ENCODE data around the gene SMDT1. TPM values are rescaled to one million over a fixed set of nuclear protein-coding genes. Genes with fewer than 3 reads are reported as not detected.

Gene SMDT1
- total RNA-seq, 1 experiment from 2014 or later, result 18.3 TPM

GRCh38 chr22:42074846-42075676 lies 4.4 kb upstream of the SMDT1 start:
- Histone ChIP-seq H3K4me3 (ENCODE audit: low read length) (no peak overlapping the region), H3K27me3 (ENCODE audit: low read length) (no peaks in the 10 kb centered on the region), H4K20me1 (ENCODE audit: low read length) (no peaks in the 10 kb centered on the region), H3K9ac (ENCODE audit: low read length) (no peak overlapping the region), H3K79me2 (ENCODE audit: low read length) (peaks cover 2% of the 10 kb centered on the region), H3K4me1 (ENCODE audit: insufficient read depth, low read length) (peaks cover 12% of the 10 kb centered on the region), H3F3A (ENCODE audit: low read length, unreplicated experiment) (no peaks in the 10 kb centered on the region), H3K36me3 (ENCODE audit: low read depth, low read length) (no peaks in the 10 kb centered on the region), H3K9me2 (replicated peaks; ENCODE audit: low read length) (no peaks in the 10 kb centered on the region), H3K9me3 (ENCODE audit: low read length) (no peaks in the 10 kb centered on the region), H3K27ac (ENCODE audit: low read length) (no peak overlapping the region), H2AFZ (ENCODE audit: low read length) (no peak overlapping the region), H3K4me2 (ENCODE audit: low read length) (no peak overlapping the region)
- no TSS peak for BruUV-seq (replicated peaks)
- TF ChIP-seq EZH2phosphoT487 (IDR thresholded peaks at IDR 0.05; ENCODE audit: borderline replicate concordance, low read length), result no peak
- no peak for TF ChIP-seq EZH2 (IDR thresholded peaks at IDR 0.05; ENCODE audit: low read length, unreplicated experiment)
- no peak for TF ChIP-seq CTCF (conservative IDR thresholded peaks at IDR 0.05; ENCODE audit: low read depth, low read length)
- ChIA-PET CTCF (no interaction called here), POLR2A (ENCODE audit: unreplicated experiment) (no interaction called here)
- intact Hi-C loops (cut with micrococcal nuclease), result no loop called here
- no peak for ATAC-seq
- DNase-seq, result no peak

GRCh38 chr22:42076764-42077485 lies 2.6 kb upstream of the SMDT1 start:
- no peak for ATAC-seq
- H3K4me2 ChIP-seq (ENCODE audit: low read length), result no peak overlapping the region
- no peak overlapping the region for H3K27ac ChIP-seq (ENCODE audit: low read length)
- no peaks in the 10 kb centered on the region for H4K20me1 ChIP-seq (ENCODE audit: low read length)
- no peaks in the 10 kb centered on the region for H3K36me3 ChIP-seq (ENCODE audit: low read depth, low read length)
- H3K27me3 ChIP-seq (ENCODE audit: low read length), result no peaks in the 10 kb centered on the region
- ChIA-PET POLR2A (ENCODE audit: unreplicated experiment) (no interaction called here), CTCF (no interaction called here)
- H3K79me2 ChIP-seq (ENCODE audit: low read length), result peaks cover 17% of the 10 kb centered on the region
- H2AFZ ChIP-seq (ENCODE audit: low read length), result no peak overlapping the region
- DNase-seq, result no peak
- H3K4me1 ChIP-seq (ENCODE audit: insufficient read depth, low read length), result peaks cover 10% of the 10 kb centered on the region
- H3K4me3 ChIP-seq (ENCODE audit: low read length), result no peak overlapping the region
- H3K9me2 ChIP-seq (replicated peaks; ENCODE audit: low read length), result no peaks in the 10 kb centered on the region
- no TSS peak for BruUV-seq (replicated peaks)
- TF ChIP-seq CTCF (conservative IDR thresholded peaks at IDR 0.05; ENCODE audit: low read depth, low read length), result no peak
- no peak for TF ChIP-seq EZH2 (IDR thresholded peaks at IDR 0.05; ENCODE audit: low read length, unreplicated experiment)
- TF ChIP-seq EZH2phosphoT487 (IDR thresholded peaks at IDR 0.05; ENCODE audit: borderline replicate concordance, low read length), result no peak
- no peak overlapping the region for H3K9ac ChIP-seq (ENCODE audit: low read length)
- intact Hi-C loops (cut with micrococcal nuclease), result no loop called here
- H3F3A ChIP-seq (ENCODE audit: low read length, unreplicated experiment), result no peaks in the 10 kb centered on the region
- no peaks in the 10 kb centered on the region for H3K9me3 ChIP-seq (ENCODE audit: low read length)

Measured in PC-3 (cell line).